HEK293 (cell line): Measurements from ENCODE around the gene TM2D3.
"Not testable (repeated sequence)": the region's sequence is repeated elsewhere in the genome, so short reads cannot be mapped to it uniquely, and the experiment has no call there.

Source experiments
- CTCF ChIA-PET: fragments of 350-600 bp; formaldehyde crosslinking; extraction: SDS; loops from one replicate; lab custom pipeline; 2021; ENCODE audit warnings: antibody characterized with exemption; lab: Yijun Ruan, JAX
- POLR2A ChIA-PET: fragments of 300-600 bp; formaldehyde crosslinking; extraction: SDS; loops from one replicate; lab custom pipeline; 2020; ENCODE audit warnings: antibody characterized with exemption, inconsistent platforms; lab: Yijun Ruan, JAX
- H3K27ac ChIP-seq: fragments of 200-500 bp; sonication (Bioruptor generic); 2 replicates; pipeline ENCODE4 v1.5.1; 2014; ENCODE audit warnings: low read depth, low read length, control low read depth, inconsistent platforms; ENCODE audit errors: extremely low read depth
- H3K36me3 ChIP-seq, 2 experiments: fragments of 200-500 bp in 1 of 2; sonication (Bioruptor generic) in 1 of 2; 1 replicate in 1 of 2; 2 replicates in 1 of 2; pipeline ENCODE4 v1.5.1; 2014 to 2017; ENCODE audit warnings: inconsistent platforms in 2 of 2, low read length in 2 of 2; ENCODE audit not compliant: control insufficient read depth in 2 of 2, insufficient read depth in 1 of 2
- H3K4me1 ChIP-seq: fragments of 200-500 bp; sonication (Bioruptor generic); 2 replicates; pipeline ENCODE4 v1.5.1; 2014; ENCODE audit warnings: mild to moderate bottlenecking, low read length, inconsistent platforms; ENCODE audit not compliant: control insufficient read depth, insufficient read depth
- H3K4me3 ChIP-seq: 2 replicates; pipeline ENCODE4 v1.5.1; 2011; ENCODE audit warnings: low read depth, mild to moderate bottlenecking, control low read depth, low read length, moderate library complexity
- H3K9me3 ChIP-seq: fragments of 200-500 bp; sonication (Bioruptor generic); 2 replicates; pipeline ENCODE4 v1.5.1; 2014; ENCODE audit warnings: low read depth, low read length, inconsistent platforms; ENCODE audit not compliant: control insufficient read depth, insufficient read depth
- GLI4 ChIP-seq: fragments of 450-650 bp; formaldehyde crosslinking; IDR thresholded peaks from 2 replicates; pipeline ENCODE4 v1.5.1; 2016; ENCODE audit warnings: missing biosample characterization, missing genetic modification characterization
- KLF1 ChIP-seq: fragments of 450-650 bp; formaldehyde crosslinking; IDR thresholded peaks from 2 replicates; pipeline ENCODE4 v1.5.1; 2016; ENCODE audit warnings: missing biosample characterization, missing genetic modification characterization
- KLF9 ChIP-seq: fragments of 450-650 bp; formaldehyde crosslinking; IDR thresholded peaks from 2 replicates; pipeline ENCODE4 v1.5.1; 2016; ENCODE audit warnings: missing biosample characterization, missing genetic modification characterization, low read depth
- PRDM1 ChIP-seq: fragments of 450-650 bp; formaldehyde crosslinking; IDR thresholded peaks from 2 replicates; pipeline ENCODE4; 2016; ENCODE audit warnings: missing biosample characterization, missing genetic modification characterization
- SCRT1 ChIP-seq: fragments of 450-650 bp; formaldehyde crosslinking; IDR thresholded peaks from 2 replicates; pipeline ENCODE4 v1.5.1; 2016; ENCODE audit warnings: missing biosample characterization, missing genetic modification characterization, borderline replicate concordance
- TRIM28 ChIP-seq: IDR thresholded peaks from 2 replicates; pipeline ENCODE4 v1.6.1; 2011; ENCODE audit warnings: low read length, control low read depth, borderline replicate concordance
- ZBTB6 ChIP-seq: fragments of 450-650 bp; formaldehyde crosslinking; IDR thresholded peaks from 2 replicates; pipeline ENCODE4 v1.5.1; 2017; ENCODE audit warnings: missing biosample characterization, missing genetic modification characterization
- ZFP3 ChIP-seq: fragments of 450-650 bp; formaldehyde crosslinking; IDR thresholded peaks from 2 replicates; pipeline ENCODE4 v1.5.1; 2016; ENCODE audit warnings: low read depth, missing biosample characterization, missing genetic modification characterization
- ZFP69B ChIP-seq: fragments of 450-650 bp; formaldehyde crosslinking; IDR thresholded peaks from 2 replicates; pipeline ENCODE4 v1.5.1; 2016; ENCODE audit warnings: missing biosample characterization, missing genetic modification characterization
- ZNF140 ChIP-seq: fragments of 450-650 bp; formaldehyde crosslinking; IDR thresholded peaks from 2 replicates; pipeline ENCODE4 v1.5.1; 2016; ENCODE audit warnings: missing biosample characterization, missing genetic modification characterization
- ZNF169 ChIP-seq: fragments of 450-650 bp; formaldehyde crosslinking; IDR thresholded peaks from 2 replicates; pipeline ENCODE4 v1.5.1; 2016; ENCODE audit warnings: missing biosample characterization, missing genetic modification characterization
- ZNF274 ChIP-seq, 2 experiments: fragments of 200-500 bp in 1 of 2; fragments of 450-650 bp in 1 of 2; sonication (Bioruptor generic) in 1 of 2; formaldehyde crosslinking in 1 of 2; IDR thresholded peaks; 2 replicates each; pipeline versions ENCODE4 v1.5.1 to v1.6.1; 2014 to 2016; ENCODE audit warnings: borderline replicate concordance in 1 of 2, inconsistent platforms in 1 of 2, low read length in 1 of 2, missing biosample characterization in 1 of 2, missing genetic modification characterization in 1 of 2
- ZNF292 ChIP-seq: fragments of 450-650 bp; formaldehyde crosslinking; IDR thresholded peaks from 2 replicates; pipeline ENCODE4 v1.5.1; 2016; ENCODE audit warnings: low read depth, missing biosample characterization, missing genetic modification characterization, borderline replicate concordance
- ZNF302 ChIP-seq: fragments of 450-650 bp; formaldehyde crosslinking; IDR thresholded peaks from 2 replicates; pipeline ENCODE4 v1.5.1; 2016; ENCODE audit warnings: missing biosample characterization, missing genetic modification characterization, low read depth
- ZNF423 ChIP-seq: fragments of 450-650 bp; formaldehyde crosslinking; IDR thresholded peaks from 2 replicates; pipeline ENCODE4 v1.5.1; 2016; ENCODE audit warnings: missing biosample characterization, missing genetic modification characterization
- ZNF514 ChIP-seq: fragments of 450-650 bp; formaldehyde crosslinking; IDR thresholded peaks from 2 replicates; pipeline ENCODE4 v1.5.1; 2016; ENCODE audit warnings: missing biosample characterization, missing genetic modification characterization
- ZNF529 ChIP-seq: fragments of 450-650 bp; formaldehyde crosslinking; IDR thresholded peaks from 2 replicates; pipeline ENCODE4 v1.5.1; 2017; ENCODE audit warnings: missing genetic modification characterization, missing biosample characterization; ENCODE audit not compliant: insufficient replicate concordance
- ZNF544 ChIP-seq: fragments of 450-650 bp; formaldehyde crosslinking; IDR thresholded peaks from 2 replicates; pipeline ENCODE4 v1.5.0; 2017; ENCODE audit warnings: missing biosample characterization, missing genetic modification characterization
- ZNF596 ChIP-seq: fragments of 450-650 bp; IDR thresholded peaks from 2 replicates; pipeline ENCODE4 v1.5.0; 2018; ENCODE audit warnings: missing biosample characterization, mild to moderate bottlenecking, missing genetic modification characterization, moderate library complexity
- ZNF701 ChIP-seq: fragments of 450-650 bp; formaldehyde crosslinking; IDR thresholded peaks from 2 replicates; pipeline ENCODE4 v1.5.1; 2016; ENCODE audit warnings: missing biosample characterization, missing genetic modification characterization
- ZNF777 ChIP-seq: fragments of 450-650 bp; formaldehyde crosslinking; IDR thresholded peaks from 2 replicates; pipeline ENCODE4 v1.5.1; 2017; ENCODE audit warnings: missing biosample characterization, missing genetic modification characterization, borderline replicate concordance
- ZNF843 ChIP-seq: fragments of 450-650 bp; formaldehyde crosslinking; IDR thresholded peaks from 2 replicates; pipeline ENCODE4 v1.5.1; 2016; ENCODE audit warnings: missing biosample characterization, missing genetic modification characterization

Gene TM2D3

GRCh38 chr15:101635944-101636727 lies 16.0 kb downstream of the TM2D3 start:
- TF ChIP-seq ZNF274 (IDR thresholded peaks at IDR 0.05; ENCODE audit: low read length) (no peak), ZNF274 (tag by site-specific recombination; IDR thresholded peaks at IDR 0.05; ENCODE audit: borderline replicate concordance) (no peak), TRIM28 (0 out of 2 replicates have a peak, but pooled peaks have one; percentile 34)
- peaks cover 21 to 25% of the 10 kb centered on the region in 2 experiments for H3K36me3 ChIP-seq
- H3K4me3 ChIP-seq = no peak overlapping the region
- H3K9me3 ChIP-seq = no peaks in the 10 kb centered on the region
- ChIA-PET CTCF (interaction anchor here (0.6 to 1.4 kb wide), 4 partner anchors 13 to 337 kb away, joined by 3 to 4 read pairs (median 3); no protein-coding TSS in a partner anchor), POLR2A (interaction anchor here (0.9 kb wide), 1 partner anchor 20 kb away, joined by 4 read pairs; no protein-coding TSS in a partner anchor)
- H3K4me1 ChIP-seq = peaks cover 4% of the 10 kb centered on the region; the same call in 1 of the 2 replicates
- no peak overlapping the region for H3K27ac ChIP-seq

GRCh38 chr15:101633356-101633755 lies 18.8 kb downstream of the TM2D3 start:
- CTCF ChIA-PET = interaction anchor here (0.7 to 1.0 kb wide), 2 partner anchors 8 to 13 kb away, joined by 3 to 7 read pairs; no protein-coding TSS in a partner anchor
- no peak for TF ChIP-seq KLF9
- no peak for TF ChIP-seq PRDM1 (tag by site-specific recombination)
- no peak for TF ChIP-seq GLI4 (tag by site-specific recombination)
- no peak for TF ChIP-seq ZNF529
- no peak for TF ChIP-seq ZNF140 (tag by site-specific recombination)
- no peak for TF ChIP-seq ZNF596
- TF ChIP-seq ZNF292 (tag by site-specific recombination) = no peak
- TF ChIP-seq ZNF302 = no peak

GRCh38 chr15:101626729-101627128 lies 25.5 kb downstream of the TM2D3 start:
- H3K36me3 ChIP-seq, H3K4me3 ChIP-seq, H3K27ac ChIP-seq, H3K9me3 ChIP-seq, CTCF ChIA-PET, POLR2A ChIA-PET, H3K4me1 ChIP-seq: not testable (repeated sequence)

More at GRCh38 chr15:101633356-101633755, 18.8 kb downstream of the TM2D3 start:
- peaks cover 4% of the 10 kb centered on the region; the same call in 1 of the 2 replicates for H3K4me1 ChIP-seq
- H3K27ac ChIP-seq = no peak overlapping the region
- no peak overlapping the region for H3K4me3 ChIP-seq
- H3K36me3 ChIP-seq = peaks cover 0 to 7% of the 10 kb centered on the region in 2 experiments; a peak in 2 of 3 replicates
- POLR2A ChIA-PET = no interaction called here
- no peaks in the 10 kb centered on the region for H3K9me3 ChIP-seq

- POLR2A ChIA-PET = no interaction called here
Observed at GRCh38 chr15:101625980-101626379, 26.2 kb downstream of the TM2D3 start.

More at GRCh38 chr15:101625980-101626379, 26.2 kb downstream of the TM2D3 start:
- Histone ChIP-seq H3K4me1 (no peaks in the 10 kb centered on the region), H3K9me3 (no peaks in the 10 kb centered on the region), H3K36me3 (peaks cover 0 to 8% of the 10 kb centered on the region in 2 experiments; a peak in 1 of 3 replicates), H3K27ac (no peak overlapping the region), H3K4me3 (no peak overlapping the region)
- TF ChIP-seq ZNF596 (no peak), ZFP69B (no peak), SCRT1 (tag by site-specific recombination) (no peak), ZNF777 (no peak), ZFP3 (tag by site-specific recombination) (no peak), GLI4 (tag by site-specific recombination) (no peak), ZNF843 (tag by site-specific recombination) (no peak), ZBTB6 (tag by site-specific recombination) (no peak), ZNF169 (tag by site-specific recombination) (no peak), ZNF544 (tag by site-specific recombination) (no peak), KLF1 (tag by site-specific recombination) (no peak), ZNF514 (tag by site-specific recombination) (no peak), ZNF701 (tag by site-specific recombination) (no peak), ZNF423 (tag by site-specific recombination) (no peak)
- CTCF ChIA-PET = interaction anchor here (7.4 kb wide), 1 partner anchor 15 kb away, joined by 61 read pairs; no protein-coding TSS in a partner anchor
